ENCODE results near the gene ARMS2.

The ARMS2 gene

GRCh38 chr10:122469848-122470247, 15.4 kb downstream of the ARMS2 start:
- DNase-seq (ENCODE audit: low read depth in 2 of 3, low spot score in 2 of 3) = no peak

GRCh38 chr10:122471531-122472177, 17.2 kb downstream of the ARMS2 start:
- DNase-seq (ENCODE audit: low read depth in 2 of 3, low spot score in 2 of 3) = no peak

- DNase-seq (ENCODE audit: low read depth in 2 of 3, low spot score in 2 of 3) = no peak
Measured at GRCh38 chr10:122473116-122473515, 18.7 kb downstream of the ARMS2 start.

- DNase-seq (ENCODE audit: low read depth in 2 of 3, low spot score in 2 of 3) = no peak
Measured at GRCh38 chr10:122474131-122474818, 19.8 kb downstream of the ARMS2 start.

GRCh38 chr10:122475100-122475499, 20.6 kb downstream of the ARMS2 start:
- no peak for DNase-seq (ENCODE audit: low read depth in 2 of 3, low spot score in 2 of 3)

GRCh38 chr10:122475591-122476332, 21.3 kb downstream of the ARMS2 start:
- no peak for DNase-seq (ENCODE audit: low read depth in 2 of 3, low spot score in 2 of 3)

- DNase-seq (ENCODE audit: low read depth in 2 of 3, low spot score in 2 of 3) = no peak
Measured at GRCh38 chr10:122476333-122476695, 21.9 kb downstream of the ARMS2 start.

GRCh38 chr10:122477436-122477835, 23.0 kb downstream of the ARMS2 start:
- DNase-seq (ENCODE audit: low read depth in 2 of 3, low spot score in 2 of 3) = no peak

- DNase-seq (ENCODE audit: low read depth in 2 of 3, low spot score in 2 of 3) = no peak
Measured at GRCh38 chr10:122478971-122479370, 24.5 kb downstream of the ARMS2 start.

GRCh38 chr10:122480146-122480833, 25.8 kb downstream of the ARMS2 start:
- DNase-seq (ENCODE audit: low read depth in 2 of 3, low spot score in 2 of 3) = no peak

GRCh38 chr10:122481296-122482056, 27.0 kb downstream of the ARMS2 start:
- DNase-seq (ENCODE audit: low read depth in 2 of 3, low spot score in 2 of 3) = no peak

- DNase-seq (ENCODE audit: low read depth in 2 of 3, low spot score in 2 of 3) = no peak
Measured at GRCh38 chr10:122484276-122485060, 30.0 kb downstream of the ARMS2 start.

GRCh38 chr10:122485670-122486069, 31.2 kb downstream of the ARMS2 start:
- DNase-seq (ENCODE audit: low read depth in 2 of 3, low spot score in 2 of 3) = no peak

- no peak for DNase-seq (ENCODE audit: low read depth in 2 of 3, low spot score in 2 of 3)
Measured at GRCh38 chr10:122486406-122487080, 32.1 kb downstream of the ARMS2 start.

- DNase-seq (ENCODE audit: low read depth in 2 of 3, low spot score in 2 of 3) = no peak
Measured at GRCh38 chr10:122487174-122487765, 32.8 kb downstream of the ARMS2 start.

GRCh38 chr10:122490268-122490667, 35.8 kb downstream of the ARMS2 start:
- DNase-seq (ENCODE audit: low read depth in 2 of 3, low spot score in 2 of 3) = no peak

GRCh38 chr10:122490786-122491680, 36.6 kb downstream of the ARMS2 start:
- DNase-seq (ENCODE audit: low read depth in 2 of 3, low spot score in 2 of 3) = peak in 1 of 3 experiments; percentile 12

- no peak for DNase-seq (ENCODE audit: low read depth in 2 of 3, low spot score in 2 of 3)
Measured at GRCh38 chr10:122492006-122492405, 37.6 kb downstream of the ARMS2 start.
